Measurements from ENCODE around the gene PRRT3. TPM values are rescaled to one million over a fixed set of nuclear protein-coding genes. Genes with fewer than 3 reads are reported as not detected.
"Not testable (repeated sequence)": the region's sequence is repeated elsewhere in the genome, so short reads cannot be mapped to it uniquely, and the experiment has no call there.

PRRT3 gene
- total and polyA plus RNA-seq, 2 of the 13 experiments (the other 11 are each of a cell fraction or from before 2014, with no cell fraction given): 0.22 to 0.44 TPM

GRCh38 chr3:9900965-9901415 lies 51.2 kb downstream of the PRRT3 start (continued):
- peak; percentile 47 for TF ChIP-seq BRD4 (CRISPR knock-in tag; IDR thresholded peaks at IDR 0.05)
- 0 out of 2 replicates have a peak, but pooled peaks have one; percentile 15 for TF ChIP-seq ZNF609 (CRISPR knock-in tag; IDR thresholded peaks at IDR 0.05; ENCODE audit: borderline replicate concordance)
- peak; percentile 82 for TF ChIP-seq ZNF770 (CRISPR knock-in tag; IDR thresholded peaks at IDR 0.05)
- TF ChIP-seq KDM1A (CRISPR knock-in tag; IDR thresholded peaks at IDR 0.05): peak; percentile 99
- TF ChIP-seq ZFX (CRISPR knock-in tag; IDR thresholded peaks at IDR 0.05; ENCODE audit: low read depth): 0 out of 2 replicates have a peak, but pooled peaks have one; percentile 17
- 0 out of 2 replicates have a peak, but pooled peaks have one; percentile 45 for TF ChIP-seq TOPORS (CRISPR knock-in tag; IDR thresholded peaks at IDR 0.05)
- TF ChIP-seq LCORL (IDR thresholded peaks at IDR 0.05); ATF7 (CRISPR knock-in tag; IDR thresholded peaks at IDR 0.05): not testable (repeated sequence)
- peak; percentile 45; the same call in 1 of the 2 replicates for TF ChIP-seq LCORL (CRISPR knock-in tag; IDR thresholded peaks at IDR 0.05)
- TF ChIP-seq SP5 (CRISPR knock-in tag; IDR thresholded peaks at IDR 0.05; ENCODE audit: borderline replicate concordance, low read depth): peak; percentile 61; the same call in 1 of the 2 replicates
- TF ChIP-seq ADNP (CRISPR knock-in tag; IDR thresholded peaks at IDR 0.05): peak; percentile 99
- TF ChIP-seq RXRA (CRISPR knock-in tag; IDR thresholded peaks at IDR 0.05): peak; percentile 70
- peak; percentile 48; the same call in 1 of the 2 replicates for TF ChIP-seq ATF7 (IDR thresholded peaks at IDR 0.05)
- peak; percentile 76; the same call in 1 of the 2 replicates for TF ChIP-seq ZBTB33 (CRISPR knock-in tag; IDR thresholded peaks at IDR 0.05)
- peak; percentile 38 for TF ChIP-seq GABPB1 (CRISPR knock-in tag; IDR thresholded peaks at IDR 0.05)
- peak; percentile 76; the same call in 1 of the 2 replicates for TF ChIP-seq CEBPB (IDR thresholded peaks at IDR 0.05; ENCODE audit: borderline replicate concordance, low read depth, low read length)
- peak; percentile 66 for TF ChIP-seq FOSL2 (CRISPR knock-in tag; IDR thresholded peaks at IDR 0.05)
- peak; percentile 71 for TF ChIP-seq FOXA3 (CRISPR knock-in tag; IDR thresholded peaks at IDR 0.05)
- TF ChIP-seq MED1 (CRISPR knock-in tag; IDR thresholded peaks at IDR 0.05): peak; percentile 71
- peak; percentile 97 for TF ChIP-seq ZNF362 (CRISPR knock-in tag; IDR thresholded peaks at IDR 0.05; ENCODE audit: borderline replicate concordance)
- peak; percentile 42; the same call in 1 of the 2 replicates for TF ChIP-seq SIX1 (CRISPR knock-in tag; IDR thresholded peaks at IDR 0.05; ENCODE audit: borderline replicate concordance)

Data from HepG2 (cell line).